NCI-H146 treated with DMSO at 0.1 percent for 48 hours (cell line): Measurements from ENCODE around the gene SNCA.

Source experiments
- DNase-seq: peaks from one replicate; lab custom pipeline; 2025; ENCODE audit not compliant: unreplicated experiment; lab: John Stamatoyannopoulos, UW

The SNCA gene

GRCh38 chr4:89836897-89837384 lies at the start of gene SNCA:
SNCA (minus strand) TSS chr4:89837161; CDS start chr4:89835667, 1,494 bp downstream.
- DNase-seq = peak; percentile 59

DNA sequence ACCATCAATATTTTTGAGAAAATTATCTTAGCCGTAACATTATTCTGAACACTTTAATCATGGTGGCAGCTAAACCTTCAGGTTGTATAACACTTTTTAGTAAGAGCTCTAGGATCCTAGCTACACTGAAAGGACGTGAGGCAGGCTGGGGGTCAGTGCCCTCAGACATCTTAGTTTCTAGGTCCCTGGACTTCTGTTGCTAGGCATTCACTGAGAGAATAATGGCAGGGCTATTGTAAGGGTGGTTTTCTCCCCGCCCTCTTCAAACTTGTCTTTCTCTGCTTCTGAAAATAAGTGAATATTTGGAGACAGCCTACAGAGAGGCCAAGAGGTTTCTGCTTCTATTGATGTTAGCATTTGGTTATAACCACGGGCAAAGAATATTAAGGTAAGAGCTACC lies 42.3 kb upstream of the SNCA start:
- DNase-seq = no peak

DNA sequence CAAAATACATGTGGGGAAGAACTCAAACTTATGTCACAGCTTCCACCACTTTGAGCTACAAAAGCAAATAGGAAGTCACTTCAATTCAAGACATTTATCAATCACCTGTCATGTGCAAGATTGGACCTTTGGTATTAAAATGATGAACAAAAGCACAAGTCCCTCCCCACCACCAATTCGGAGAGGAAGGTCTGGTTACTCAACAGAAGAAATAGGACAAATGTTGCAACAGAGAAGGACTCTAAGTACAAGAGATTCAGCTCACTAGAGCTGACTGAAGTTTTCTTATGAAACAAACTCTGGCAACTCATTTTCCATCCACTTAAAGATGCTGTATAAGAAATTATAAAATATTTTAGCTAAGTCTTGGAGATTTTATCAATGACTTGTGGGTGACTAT lies 41.6 kb upstream of the SNCA start:
- no peak for DNase-seq

- DNase-seq = no peak
Measured at GRCh38 chr4:89876548-89876947, 39.6 kb upstream of the SNCA start.

GRCh38 chr4:89871211-89871610 lies 34.2 kb upstream of the SNCA start:
- DNase-seq = no peak

DNA sequence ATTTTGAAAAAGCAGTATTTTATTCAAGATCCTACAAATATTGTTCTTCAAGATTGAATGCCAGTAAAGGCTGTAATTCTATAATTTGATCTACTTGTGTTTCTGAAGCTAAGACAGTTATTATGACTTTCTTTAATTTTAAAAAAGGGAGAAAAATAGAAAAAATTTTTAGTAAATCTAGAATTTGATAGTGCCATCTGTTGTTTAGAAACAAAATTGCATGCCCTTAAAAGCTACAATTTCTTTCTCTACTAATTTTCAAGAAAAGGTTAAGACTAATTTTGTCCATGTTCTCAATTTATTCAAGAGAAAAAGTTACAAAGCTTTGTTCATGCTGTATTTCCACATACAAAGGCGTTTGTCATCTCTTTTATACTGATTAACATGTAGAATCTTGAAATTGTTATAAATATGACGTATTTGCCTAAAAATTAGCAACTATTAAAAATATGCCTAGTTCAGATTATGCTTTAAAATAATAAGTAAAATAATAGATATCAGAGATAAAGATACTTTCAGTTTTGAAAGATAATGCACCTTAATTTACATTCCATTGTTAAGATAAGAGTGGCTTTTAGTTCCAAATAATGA lies 32.1 kb upstream of the SNCA start:
- DNase-seq = no peak

GRCh38 chr4:89868276-89868675 lies 31.3 kb upstream of the SNCA start:
- DNase-seq = no peak

DNA sequence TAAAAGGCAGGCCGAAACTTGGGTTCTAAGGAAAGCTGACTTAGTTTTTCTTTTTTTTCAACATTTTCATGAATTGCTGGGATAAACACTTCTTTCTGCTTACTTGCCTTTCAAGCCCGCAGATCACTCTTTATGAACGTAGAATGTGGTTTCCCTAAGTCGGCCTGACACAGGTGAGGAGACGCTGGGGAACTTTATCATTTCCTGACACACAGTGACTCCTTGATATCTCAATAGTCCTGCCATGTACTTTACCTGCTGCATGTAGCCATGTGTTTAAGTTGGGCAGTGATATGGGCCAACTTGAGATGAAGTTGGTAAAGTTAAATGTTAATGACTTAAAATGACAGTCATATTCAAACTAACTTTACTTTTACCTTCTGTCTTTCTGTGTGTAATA lies 26.6 kb upstream of the SNCA start:
- no peak for DNase-seq

- DNase-seq = no peak
Measured at GRCh38 chr4:89860971-89861370, 24.0 kb upstream of the SNCA start.

- DNase-seq = no peak
Measured at GRCh38 chr4:89855236-89855635, 18.3 kb upstream of the SNCA start.

DNA sequence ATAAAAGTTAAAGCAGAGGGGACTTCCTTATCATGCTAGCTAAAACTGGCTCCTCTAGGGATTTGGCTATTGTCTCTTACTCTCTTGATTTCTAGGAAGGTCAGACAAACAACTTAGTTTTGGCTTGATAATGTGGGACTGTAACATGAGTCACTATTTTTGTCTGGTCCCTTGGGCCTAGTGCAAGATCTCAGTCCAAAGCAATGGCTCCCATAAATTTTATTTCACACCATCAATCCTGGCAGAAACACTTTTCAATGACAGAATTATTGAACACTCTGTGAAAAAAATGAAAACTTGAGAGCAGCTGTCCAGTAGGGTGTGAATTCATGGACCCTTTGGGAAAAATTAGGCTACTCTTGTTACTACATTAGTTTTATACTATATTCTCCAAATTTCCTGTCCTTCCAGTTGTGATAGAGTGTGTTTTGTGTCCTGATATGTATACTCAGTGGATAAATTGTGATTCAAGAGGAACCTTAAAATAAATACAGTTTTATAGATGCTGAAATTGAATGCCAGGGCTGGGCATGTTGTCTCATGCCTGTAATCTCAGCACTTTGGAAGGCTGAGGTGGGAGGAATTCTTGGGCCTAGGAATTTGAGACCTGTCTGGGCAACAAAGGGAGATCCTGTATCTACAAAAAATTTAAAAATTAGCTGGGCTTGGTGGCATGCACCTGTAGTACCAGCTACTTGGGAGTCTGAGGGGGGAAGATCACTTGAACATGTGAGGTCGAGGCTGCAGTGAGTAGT lies 10.8 kb upstream of the SNCA start:
- DNase-seq = no peak

- DNase-seq = no peak
Measured at GRCh38 chr4:89839558-89839957, 2.6 kb upstream of the SNCA start.

DNA sequence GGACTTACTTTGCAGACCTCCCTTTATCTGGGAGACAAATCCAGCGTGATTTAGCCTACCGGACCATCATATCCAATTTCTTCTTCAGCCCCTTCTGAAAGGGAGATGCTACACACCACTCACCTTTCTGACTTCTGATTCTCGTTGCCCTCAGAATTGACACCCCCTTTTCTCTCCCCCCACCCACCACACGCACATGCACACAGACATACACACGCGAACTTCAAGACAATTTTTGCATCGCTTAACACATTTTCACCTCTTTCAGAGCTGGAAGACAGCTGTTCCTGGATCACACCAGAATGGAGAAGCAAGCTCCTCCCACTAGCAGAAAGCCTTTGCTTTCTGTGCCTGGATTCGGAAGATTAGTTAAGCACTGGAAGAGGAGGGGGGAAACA lies 1.0 kb upstream of the SNCA start:
- DNase-seq = no peak

- peak; percentile 0 for DNase-seq
Measured at GRCh38 chr4:89837385-89837992, 528 bp upstream of the SNCA start.

DNA sequence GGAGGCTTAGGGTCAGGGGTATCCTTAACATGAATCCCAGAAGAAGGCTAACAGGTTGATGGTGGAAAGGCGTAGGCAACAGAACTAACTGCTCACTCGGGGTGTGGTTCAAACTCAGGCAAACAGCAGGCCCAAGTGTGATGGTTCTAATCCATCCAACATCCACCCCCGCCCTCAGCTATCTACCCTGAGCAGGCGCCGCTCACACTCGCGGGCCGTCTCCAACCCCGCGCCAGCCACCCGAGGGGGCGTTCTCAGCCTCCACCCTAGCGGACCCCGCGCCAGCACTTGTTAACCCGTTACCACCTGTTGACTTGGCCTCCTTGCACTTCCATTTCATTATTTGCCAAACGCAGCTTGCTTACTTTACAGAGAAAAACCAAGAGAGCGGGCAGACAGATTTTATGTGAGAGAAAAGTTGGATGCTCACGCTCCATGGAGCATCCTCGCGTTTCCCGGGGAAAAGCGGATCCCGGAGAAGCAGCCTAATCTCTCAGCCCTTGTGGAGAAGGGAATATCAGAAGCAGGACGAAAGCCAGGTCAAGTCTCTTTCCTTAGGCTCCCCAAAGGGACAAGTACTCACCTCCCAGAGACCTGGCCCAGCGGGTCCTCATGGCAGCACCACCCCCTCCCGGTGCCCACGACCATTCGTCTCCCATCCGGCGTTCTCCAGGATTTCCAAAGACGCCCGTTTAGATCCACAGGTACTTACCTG lies 773 bp downstream of the SNCA start:
- no peak for DNase-seq

- no peak for DNase-seq
Measured at GRCh38 chr4:89835413-89835812, 1.5 kb downstream of the SNCA start.

- DNase-seq = no peak
Measured at GRCh38 chr4:89834486-89835209, 2.3 kb downstream of the SNCA start.

GRCh38 chr4:89829470-89830138 lies 7.4 kb downstream of the SNCA start:
- DNase-seq = no peak

- DNase-seq = no peak
Measured at GRCh38 chr4:89823416-89823815, 13.5 kb downstream of the SNCA start.

DNA sequence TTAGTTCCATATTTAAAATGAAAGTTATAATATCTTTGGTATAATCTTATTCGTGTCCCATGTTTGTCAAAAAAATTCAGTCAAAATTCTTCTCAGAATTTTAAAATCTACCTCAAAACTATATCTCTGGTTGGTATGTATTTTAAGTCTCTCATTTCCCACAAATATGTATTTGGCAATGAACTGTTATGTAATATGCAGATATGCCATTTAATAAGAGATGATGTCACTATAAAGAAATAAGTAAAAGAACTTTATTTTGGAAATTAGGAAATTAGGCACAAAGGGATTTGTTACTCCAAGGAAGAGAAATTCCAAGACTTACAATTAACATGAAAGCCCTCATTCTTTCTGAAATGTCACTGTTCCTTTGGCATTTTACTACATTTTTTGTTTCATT lies 15.3 kb downstream of the SNCA start:
- no peak for DNase-seq
